GM23248 (cell line): ENCODE results near the gene PARK7. TPM values are rescaled to one million over a fixed set of nuclear protein-coding genes. Genes with fewer than 3 reads are reported as not detected.
A peak's percentile ranks its signal among the peaks of the same experiment; 100 is the strongest.

Source experiments
- DNase-seq: peaks from one replicate; pipeline ENCODE4 v3.0.0-alpha.2; 2015
- H2AFZ ChIP-seq: fragments of 200-600 bp; sonication (generic); 2 replicates; pipeline ENCODE4 v1.6.1; 2016; ENCODE audit warnings: antibody characterized with exemption
- H3F3A ChIP-seq: fragments of 200-600 bp; sonication (generic); 2 replicates; pipeline ENCODE4 v1.6.1; 2016; ENCODE audit warnings: mild to moderate bottlenecking, antibody characterized with exemption, mixed run types; ENCODE audit not compliant: insufficient read depth
- H3K27ac ChIP-seq: fragments of 200-600 bp; sonication (generic); 2 replicates; pipeline ENCODE4 v1.5.1; 2016; ENCODE audit warnings: mild to moderate bottlenecking
- H3K27me3 ChIP-seq: fragments of 200-600 bp; sonication (generic); replicated peaks from 2 replicates; pipeline ENCODE4 v1.6.1; 2016; ENCODE audit warnings: mild to moderate bottlenecking; ENCODE audit not compliant: insufficient read depth
- H3K36me3 ChIP-seq: fragments of 200-600 bp; sonication (generic); 2 replicates; pipeline ENCODE4 v1.6.1; 2016; ENCODE audit warnings: low read depth, mild to moderate bottlenecking
- H3K4me1 ChIP-seq: fragments of 200-600 bp; sonication (generic); 2 replicates; pipeline ENCODE4 v1.6.1; 2016; ENCODE audit warnings: mild to moderate bottlenecking; ENCODE audit not compliant: insufficient read depth
- H3K4me2 ChIP-seq: fragments of 200-600 bp; sonication (generic); one replicate; pipeline ENCODE4 v1.6.1; 2016; ENCODE audit warnings: mild to moderate bottlenecking; ENCODE audit not compliant: unreplicated experiment
- H3K4me3 ChIP-seq: fragments of 200-600 bp; sonication (generic); 2 replicates; pipeline ENCODE4 v1.5.1; 2016; ENCODE audit warnings: mild to moderate bottlenecking
- H3K79me2 ChIP-seq: fragments of 200-600 bp; sonication (generic); 2 replicates; pipeline ENCODE4 v1.6.1; 2016; ENCODE audit warnings: mild to moderate bottlenecking; ENCODE audit not compliant: insufficient read depth
- H3K9ac ChIP-seq: fragments of 200-600 bp; sonication (generic); 2 replicates; pipeline ENCODE4 v1.6.1; 2016; ENCODE audit warnings: mild to moderate bottlenecking
- H3K9me2 ChIP-seq: fragments of 200-600 bp; sonication (generic); 2 replicates; pipeline ENCODE4 v1.6.1; 2016; ENCODE audit warnings: mixed run types, mild to moderate bottlenecking, moderate library complexity; ENCODE audit not compliant: insufficient read depth
- H3K9me3 ChIP-seq: fragments of 200-600 bp; sonication (generic); one replicate; pipeline ENCODE4 v1.6.1; 2017; ENCODE audit warnings: low read depth
- H4K20me1 ChIP-seq: fragments of 200-600 bp; sonication (generic); 2 replicates; pipeline ENCODE4 v1.6.0; 2016; ENCODE audit not compliant: insufficient read depth
- EZH2 ChIP-seq: fragments of 200-600 bp; sonication (generic); IDR thresholded peaks from 2 replicates; pipeline ENCODE4 v1.6.1; 2018; ENCODE audit warnings: antibody characterized with exemption, mild to moderate bottlenecking; ENCODE audit not compliant: insufficient read depth, poor library complexity, severe bottlenecking
- EZH2phosphoT487 ChIP-seq: fragments of 200-600 bp; sonication (generic); IDR thresholded peaks from 2 replicates; pipeline ENCODE4 v1.6.1; 2018; ENCODE audit warnings: antibody characterized with exemption, moderate library complexity, mild to moderate bottlenecking, low read depth; ENCODE audit not compliant: insufficient read depth
- WGBS, 2 experiments: methylation state at CpG; one replicate each; pipeline ENCODE4 v1.1.6; 2015 to 2017; ENCODE audit warnings: low lambda C conversion rate in 2 of 2, low coverage in 1 of 2; ENCODE audit errors: missing lambda C conversion rate in 2 of 2; 5-methylcytosine and 5-hydroxymethylcytosine counted together
- in situ Hi-C: fragments of 300-500 bp; cut with MboI; formaldehyde crosslinking; loops from 2 replicates; pipeline ENCODE4 v1.15.0; 2020
- polyA plus RNA-seq: library from polyadenylated mRNA; unstranded; fragments of >200 nt; fragmentation: Nextera tagmentation; extraction: Ambion mirVana; gene quantifications from 2 replicates; pipeline ENCODE4 v1.2.1, GENCODE V29; 2016
- total RNA-seq: library from RNA; depleted of rRNA; stranded (reverse); fragments of >200 nt; shearing (Covaris generic); gene quantifications from 2 replicates; pipeline ENCODE4 v1.2.3, GENCODE V29; 2014

Gene PARK7
- total and polyA plus RNA-seq, 2 experiments from 2014 or later, result 191 to 514 TPM

DNA sequence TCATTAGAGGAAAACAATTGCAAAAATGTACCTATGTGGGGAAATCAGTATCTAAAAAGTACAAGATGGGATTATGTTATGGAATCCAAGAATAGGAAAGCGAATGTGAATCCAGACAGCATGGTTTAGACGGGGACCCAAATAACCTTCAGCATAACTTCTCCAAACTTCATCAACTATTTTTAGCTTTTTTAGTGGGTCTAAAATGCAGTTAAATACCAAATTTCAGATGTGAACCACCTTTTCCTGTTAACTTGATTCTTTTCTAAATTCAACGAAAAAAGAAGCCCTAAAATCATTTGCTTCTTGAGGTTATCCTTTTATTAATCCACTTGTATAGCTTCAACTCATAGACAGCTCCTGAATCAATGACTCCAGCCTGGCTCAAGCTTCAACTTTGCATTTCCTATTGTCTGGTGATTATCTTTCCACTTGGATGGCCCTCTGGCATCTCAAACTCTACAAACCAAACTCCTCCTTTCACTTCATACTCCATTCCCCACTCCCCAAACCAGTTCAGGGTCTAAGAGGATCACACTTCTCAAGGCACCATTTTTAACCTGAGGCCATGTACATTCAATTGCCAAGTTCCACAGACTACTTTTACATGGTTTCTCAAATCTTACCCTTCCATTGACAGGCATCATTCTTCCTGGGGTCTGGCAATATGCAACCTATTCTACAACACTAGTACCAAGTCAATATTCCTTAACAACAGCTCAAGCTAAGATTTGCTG, 57.1 kb downstream of the PARK7 start:
- peak overlapping the region; percentile 13; the same call in 1 of the 2 replicates for H3K4me3 ChIP-seq
- H3K4me1 ChIP-seq, result peaks cover 83% of the 10 kb centered on the region

DNA sequence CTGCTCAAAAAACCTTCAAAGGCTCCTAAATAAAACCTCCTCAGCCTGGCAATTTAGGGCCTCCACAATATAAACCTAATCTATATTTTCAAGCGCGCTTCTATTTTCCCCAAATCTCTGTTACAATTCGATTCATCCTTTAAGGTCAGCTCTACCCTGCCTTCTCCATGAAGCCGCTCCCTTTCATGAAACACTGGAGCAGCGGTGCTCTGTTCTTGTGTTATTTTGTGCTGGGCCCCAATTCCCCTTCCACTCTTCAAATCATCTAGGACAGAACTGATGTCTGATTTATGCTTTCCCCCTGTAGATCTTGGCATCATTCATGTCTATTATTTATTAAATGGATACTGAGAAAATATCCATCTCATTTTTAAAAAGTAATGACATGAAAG, 57.7 kb downstream of the PARK7 start:
- DNase-seq, result no peak
- WGBS, 2 experiments, result 98 to 99% methylated on average over 5 of the region's 5 CpGs
- no peaks in the 10 kb centered on the region for H3K36me3 ChIP-seq
- peaks cover 89% of the 10 kb centered on the region for H3K4me1 ChIP-seq
- H3K4me2 ChIP-seq, result no peak overlapping the region
- no peak for TF ChIP-seq EZH2
- no peak for TF ChIP-seq EZH2phosphoT487
- H3K9me3 ChIP-seq, result no peaks in the 10 kb centered on the region
- H3K27me3 ChIP-seq, result no peaks in the 10 kb centered on the region
- no peaks in the 10 kb centered on the region for H3K9me2 ChIP-seq
- in situ Hi-C loops, result no loop called here
- peaks cover 3% of the 10 kb centered on the region; the same call in 1 of the 2 replicates for H4K20me1 ChIP-seq
- no peak overlapping the region for H3K4me3 ChIP-seq
- H3K79me2 ChIP-seq, result peaks cover 88% of the 10 kb centered on the region
- no peak overlapping the region; the same call in 1 of the 2 replicates for H3K27ac ChIP-seq
- H3F3A ChIP-seq, result peaks cover 81% of the 10 kb centered on the region
- H3K9ac ChIP-seq, result no peak overlapping the region
- H2AFZ ChIP-seq, result no peak overlapping the region

More for the DNA sequence above, 57.1 kb downstream of the PARK7 start:
- H3K79me2 ChIP-seq, result peaks cover 82% of the 10 kb centered on the region
- no peaks in the 10 kb centered on the region for H4K20me1 ChIP-seq
- no peak for DNase-seq
- H3K27ac ChIP-seq, result peak overlapping the region; percentile 3; the same call in 1 of the 2 replicates
- no peaks in the 10 kb centered on the region for H3K27me3 ChIP-seq
- TF ChIP-seq EZH2phosphoT487, result no peak
- TF ChIP-seq EZH2, result no peak
- peaks cover 86% of the 10 kb centered on the region for H3F3A ChIP-seq
- WGBS, 2 experiments, result 88 to 90% methylated on average over 3 of the region's 3 CpGs
- in situ Hi-C loops, result no loop called here
- H3K36me3 ChIP-seq, result no peaks in the 10 kb centered on the region
- H3K9me2 ChIP-seq, result no peaks in the 10 kb centered on the region
- no peak overlapping the region for H3K4me2 ChIP-seq
- no peak overlapping the region for H3K9ac ChIP-seq
- no peaks in the 10 kb centered on the region for H3K9me3 ChIP-seq
- no peak overlapping the region for H2AFZ ChIP-seq

DNA sequence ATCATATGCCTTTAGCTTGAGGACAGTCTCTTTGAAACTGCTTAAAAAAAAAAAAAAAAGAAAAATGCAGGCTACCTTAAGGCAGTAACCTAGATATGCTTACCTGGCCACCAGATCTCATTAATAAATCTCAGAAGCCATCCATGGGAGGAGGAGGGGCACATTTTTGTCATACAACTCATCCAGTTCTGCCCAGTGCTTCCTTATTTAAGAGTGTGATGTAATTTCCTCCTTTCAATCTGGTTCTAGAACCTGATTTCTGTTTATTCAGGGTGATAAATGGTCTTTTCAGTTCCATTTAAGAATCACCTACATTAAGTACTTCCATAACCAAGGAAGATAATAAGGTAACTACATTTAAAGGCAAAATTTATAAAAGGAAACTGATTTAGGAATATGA, 58.5 kb downstream of the PARK7 start:
- peak overlapping the region; percentile 3 for H3K4me2 ChIP-seq
- 0 out of 2 replicates have a peak overlapping the region, but pooled peaks have one; percentile 2 for H3K27ac ChIP-seq
- peaks cover 81% of the 10 kb centered on the region for H3F3A ChIP-seq
- H3K27me3 ChIP-seq, result no peaks in the 10 kb centered on the region
- H3K4me1 ChIP-seq, result peaks cover 83% of the 10 kb centered on the region
- no peaks in the 10 kb centered on the region for H3K9me2 ChIP-seq
- DNase-seq, result peak; percentile 54
- peaks cover 7% of the 10 kb centered on the region; the same call in 1 of the 2 replicates for H4K20me1 ChIP-seq
- H3K9me3 ChIP-seq, result no peaks in the 10 kb centered on the region
- H3K9ac ChIP-seq, result no peak overlapping the region
- H3K4me3 ChIP-seq, result 0 out of 2 replicates have a peak overlapping the region, but pooled peaks have one; percentile 1
- no peaks in the 10 kb centered on the region for H3K36me3 ChIP-seq
- H2AFZ ChIP-seq, result no peak overlapping the region
- peaks cover 96% of the 10 kb centered on the region for H3K79me2 ChIP-seq
- TF ChIP-seq EZH2, result no peak
- TF ChIP-seq EZH2phosphoT487, result no peak
- in situ Hi-C loops, result no loop called here

DNA sequence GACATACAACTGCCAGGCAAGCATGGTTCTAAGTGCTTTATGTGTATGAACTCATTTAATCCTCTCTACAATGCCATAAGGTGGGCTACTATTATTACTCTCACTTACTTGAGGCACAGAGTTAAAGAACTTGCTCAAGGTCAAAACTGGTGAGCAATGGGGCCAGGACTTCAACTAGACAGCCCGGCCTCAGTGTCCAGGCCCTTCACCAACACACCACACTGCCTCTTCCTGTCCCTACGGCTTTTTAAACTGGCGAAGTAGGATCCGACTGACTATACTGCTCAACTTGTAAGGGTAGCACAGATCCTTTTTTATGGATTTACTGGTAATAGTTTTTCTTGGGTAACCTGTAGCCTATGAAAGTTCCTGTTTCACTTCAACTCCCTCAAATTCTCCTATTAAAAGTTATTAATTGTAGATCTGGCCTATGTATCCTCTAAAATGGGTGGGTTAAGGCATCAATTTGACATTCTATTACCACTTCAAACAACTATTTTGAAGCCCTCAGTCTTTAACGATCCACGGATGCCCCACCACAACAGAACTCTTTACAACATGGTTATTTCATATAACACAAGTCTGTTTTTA, 60.3 kb downstream of the PARK7 start:
- Histone ChIP-seq H3K27me3 (no peaks in the 10 kb centered on the region), H4K20me1 (peaks cover 7% of the 10 kb centered on the region; the same call in 1 of the 2 replicates), H3K4me3 (no peak overlapping the region), H3F3A (peaks cover 65% of the 10 kb centered on the region), H3K9me3 (no peaks in the 10 kb centered on the region), H3K79me2 (peaks cover 91% of the 10 kb centered on the region), H3K4me2 (peak overlapping the region; percentile 16), H3K27ac (no peak overlapping the region), H3K9me2 (no peaks in the 10 kb centered on the region), H3K9ac (no peak overlapping the region), H3K36me3 (no peaks in the 10 kb centered on the region), H3K4me1 (peaks cover 69% of the 10 kb centered on the region), H2AFZ (no peak overlapping the region)
- WGBS, 2 experiments, result 92 to 95% methylated on average over 6 of the region's 6 CpGs
- no peak for TF ChIP-seq EZH2phosphoT487
- no peak for TF ChIP-seq EZH2
- DNase-seq, result no peak
- in situ Hi-C loops, result no loop called here
